ENCODE data around the gene BAHCC1.
A peak's percentile ranks its signal among the peaks of the same experiment; 100 is the strongest.

The BAHCC1 gene

DNA sequence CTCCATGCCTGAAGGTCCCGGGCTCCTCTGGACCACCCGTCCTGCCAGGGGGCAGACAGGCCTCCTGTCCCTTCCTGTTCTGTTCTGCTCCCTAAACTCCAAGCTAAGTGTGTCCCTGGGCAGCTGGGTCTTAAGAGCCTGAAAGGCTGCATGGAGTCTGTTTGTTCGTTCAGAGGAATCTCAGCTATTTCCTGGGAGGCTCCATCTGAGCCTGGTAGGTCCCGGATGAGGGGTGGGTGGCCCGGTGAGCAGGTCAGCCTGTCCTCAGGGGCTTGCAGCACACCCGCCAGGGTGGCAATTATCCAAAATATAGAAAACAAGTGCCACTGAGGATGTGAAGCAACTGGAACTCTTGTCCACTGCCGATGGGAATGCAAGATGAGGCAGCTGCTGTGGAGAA, 104.8 kb downstream of the BAHCC1 start:
- DNase-seq: no peak

DNA sequence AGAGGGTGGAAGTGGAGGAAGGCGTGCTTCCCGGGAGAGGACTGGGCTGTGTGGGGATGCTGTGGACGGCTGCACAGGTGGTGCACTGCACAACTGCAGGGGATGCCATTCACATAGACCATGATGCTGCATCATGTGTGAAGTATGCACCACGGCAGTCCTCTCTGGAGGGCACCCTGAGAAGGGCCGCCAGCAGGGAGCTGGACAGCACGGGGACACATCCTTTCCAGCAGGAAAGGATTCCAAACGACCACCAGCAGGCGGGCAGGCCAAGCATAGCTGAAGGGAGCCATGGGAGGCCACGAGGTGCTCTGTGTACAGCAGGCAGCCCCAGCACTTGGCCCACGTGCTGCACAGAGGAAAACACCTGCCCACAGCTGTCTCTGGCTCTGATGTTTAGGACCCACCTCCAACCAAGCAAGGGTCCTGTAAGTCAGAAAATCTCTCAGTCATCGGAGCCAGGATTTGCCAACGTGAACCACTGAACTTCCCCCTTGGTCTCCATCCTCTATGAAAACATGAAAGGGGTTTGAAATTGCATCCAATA, 107.3 kb downstream of the BAHCC1 start:
- no peak for DNase-seq

DNA sequence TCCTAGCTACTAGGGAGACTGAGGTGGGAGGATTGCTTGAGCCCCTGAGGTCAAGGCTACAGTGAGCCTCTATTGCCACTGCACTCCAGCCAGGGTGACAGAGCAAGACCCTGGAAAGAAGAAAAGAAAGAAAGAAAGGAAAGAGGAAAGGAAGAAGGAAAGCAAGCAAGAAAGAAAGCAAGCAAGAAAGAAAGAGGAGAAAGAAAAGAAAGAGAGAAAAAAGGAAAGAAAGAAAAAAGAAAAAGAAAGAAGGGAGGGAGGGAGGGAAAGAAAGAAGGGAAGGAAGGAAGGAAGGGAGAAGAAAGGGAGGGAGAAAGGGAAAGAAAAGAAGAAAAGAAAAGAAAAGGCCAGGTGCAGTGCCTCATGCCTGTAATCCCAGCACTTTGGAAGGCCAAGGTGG, 108.4 kb downstream of the BAHCC1 start:
- DNase-seq: no peak

DNA sequence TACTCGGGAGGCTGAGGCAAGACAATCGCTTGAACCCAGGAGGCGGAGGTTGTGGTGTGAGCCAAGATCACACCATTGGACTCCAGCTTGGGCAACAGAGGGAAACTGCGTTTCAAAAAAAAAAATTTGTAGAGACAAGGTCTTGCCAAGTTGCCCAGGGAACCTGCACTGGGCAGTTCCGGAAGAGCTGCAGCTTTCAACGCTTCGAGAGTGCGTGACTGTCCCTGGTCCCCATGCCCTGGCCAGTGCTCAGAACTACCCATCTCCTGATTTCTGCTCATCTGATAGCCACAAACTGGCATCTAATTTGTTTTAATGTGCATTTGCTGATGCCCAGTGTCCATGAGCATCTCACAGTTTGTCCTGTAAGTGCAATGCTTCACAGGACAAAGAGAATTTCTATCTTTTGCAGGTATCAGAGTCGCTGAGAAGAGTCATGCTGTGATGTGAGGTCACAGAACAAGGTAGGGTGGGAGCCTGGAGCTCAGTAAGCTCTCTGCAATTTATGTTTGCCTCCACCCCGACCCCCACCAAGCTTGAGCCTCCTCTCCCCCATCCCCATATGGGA, 113.5 kb downstream of the BAHCC1 start:
- no peak for DNase-seq

DNA sequence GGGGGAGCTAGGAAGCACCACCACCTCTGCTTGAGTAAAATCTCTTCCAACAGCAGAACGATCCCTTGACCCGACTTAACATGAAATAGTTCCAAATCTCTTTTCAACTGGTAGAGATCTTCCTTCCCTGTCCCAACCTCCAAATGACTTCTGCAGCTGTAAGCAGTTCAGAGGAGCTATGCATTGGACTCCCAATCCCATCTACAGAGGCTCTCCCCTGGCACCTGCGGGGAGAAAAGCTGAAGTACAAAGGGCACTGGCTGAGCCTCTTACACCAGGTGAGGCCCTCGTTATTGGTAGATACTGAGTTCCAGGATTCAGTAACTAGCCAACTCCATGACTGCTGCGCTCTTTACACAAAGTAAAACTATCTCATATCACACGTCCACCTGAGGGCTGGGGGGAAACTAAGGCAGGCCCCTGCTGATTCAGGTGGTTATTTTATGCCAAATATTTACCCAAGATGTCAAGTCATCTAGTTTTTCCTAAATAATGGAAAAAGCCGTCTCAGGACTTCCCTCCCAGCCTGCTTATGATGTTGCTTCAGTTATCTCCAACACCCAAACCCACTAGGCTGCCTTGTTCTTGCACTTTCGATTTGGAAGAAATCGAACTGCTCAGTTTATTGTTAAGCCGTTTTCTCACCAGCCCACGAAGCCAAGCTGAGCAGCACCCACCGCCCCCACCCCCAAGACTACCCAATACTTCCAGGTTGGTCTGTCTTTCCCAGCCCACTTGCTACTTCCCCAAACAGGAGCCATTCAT, 114.1 kb downstream of the BAHCC1 start:
- DNase-seq: no peak

DNA sequence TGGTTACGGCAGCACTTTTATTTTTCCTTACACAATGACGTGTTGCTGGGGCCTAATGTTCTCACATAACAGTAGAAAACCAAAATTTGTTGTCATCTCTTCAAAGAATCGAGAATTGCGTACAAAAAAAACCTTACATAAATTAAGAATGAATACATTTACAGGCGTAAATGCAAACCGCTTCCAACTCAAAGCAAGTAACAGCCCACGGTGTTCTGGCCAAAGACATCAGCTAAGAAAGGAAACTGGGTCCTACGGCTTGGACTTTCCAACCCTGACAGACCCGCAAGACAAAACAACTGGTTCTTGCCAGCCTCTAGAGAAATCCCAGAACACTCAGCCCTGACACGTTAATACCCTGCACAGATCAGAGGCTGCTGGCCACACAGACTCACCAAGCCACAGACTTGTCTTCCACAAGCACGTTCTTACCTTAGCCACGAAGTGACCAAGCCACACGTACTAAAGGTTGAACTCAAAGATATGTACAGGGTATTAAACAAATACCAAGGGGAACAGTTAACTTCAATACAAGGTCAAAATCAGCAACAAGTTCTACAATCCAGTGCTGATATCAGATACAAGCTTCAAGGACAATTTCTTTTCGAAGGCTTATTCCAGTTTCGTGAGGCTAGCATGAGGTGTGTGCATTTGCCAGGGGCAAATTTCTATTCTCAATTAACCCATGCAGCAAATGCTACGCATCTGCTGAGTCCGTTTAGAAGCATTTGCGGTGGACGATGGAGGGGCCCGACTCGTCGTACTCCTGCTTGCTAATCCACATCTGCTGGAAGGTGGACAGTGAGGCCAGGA, 114.9 kb downstream of the BAHCC1 start:
- DNase-seq: no peak

DNA sequence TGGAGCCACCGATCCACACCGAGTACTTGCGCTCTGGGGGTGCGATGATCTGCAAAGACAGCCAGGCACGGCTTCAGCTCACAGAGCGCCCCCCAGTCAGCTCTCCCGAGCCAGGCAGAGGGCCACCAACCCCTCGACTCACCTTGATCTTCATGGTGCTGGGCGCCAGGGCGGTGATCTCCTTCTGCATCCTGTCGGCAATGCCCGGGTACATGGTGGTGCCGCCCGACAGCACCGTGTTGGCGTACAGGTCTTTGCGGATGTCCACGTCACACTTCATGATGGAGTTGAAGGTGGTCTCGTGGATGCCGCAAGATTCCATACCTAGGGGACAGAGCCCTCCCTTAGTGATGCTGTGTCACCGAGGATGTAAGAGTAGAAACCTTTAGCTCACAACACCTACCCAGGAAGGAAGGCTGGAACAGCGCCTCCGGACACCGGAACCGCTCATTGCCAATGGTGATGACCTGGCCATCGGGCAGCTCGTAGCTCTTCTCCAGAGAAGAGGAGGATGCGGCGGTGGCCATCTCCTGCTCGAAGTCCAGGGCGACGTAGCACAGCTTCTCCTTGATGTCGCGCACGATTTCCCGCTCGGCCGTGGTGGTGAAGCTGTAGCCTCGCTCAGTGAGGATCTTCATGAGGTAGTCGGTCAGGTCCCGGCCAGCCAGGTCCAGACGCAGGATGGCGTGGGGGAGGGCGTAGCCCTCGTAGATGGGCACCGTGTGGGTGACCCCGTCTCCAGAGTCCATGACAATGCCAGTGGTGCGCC, 115.7 kb downstream of the BAHCC1 start:
- DNase-seq: no peak

DNA sequence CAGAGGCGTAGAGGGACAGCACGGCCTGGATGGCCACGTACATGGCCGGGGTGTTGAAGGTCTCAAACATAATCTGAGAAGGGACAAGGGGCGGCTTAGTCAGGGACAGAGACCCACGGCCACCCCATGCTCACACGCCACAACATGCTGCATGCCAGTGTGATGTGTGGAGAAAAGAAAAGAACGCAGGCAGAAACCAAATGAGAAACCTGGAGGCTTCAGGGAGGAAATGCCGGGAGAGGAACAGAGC, 116.2 kb downstream of the BAHCC1 start:
- no peak for DNase-seq

DNA sequence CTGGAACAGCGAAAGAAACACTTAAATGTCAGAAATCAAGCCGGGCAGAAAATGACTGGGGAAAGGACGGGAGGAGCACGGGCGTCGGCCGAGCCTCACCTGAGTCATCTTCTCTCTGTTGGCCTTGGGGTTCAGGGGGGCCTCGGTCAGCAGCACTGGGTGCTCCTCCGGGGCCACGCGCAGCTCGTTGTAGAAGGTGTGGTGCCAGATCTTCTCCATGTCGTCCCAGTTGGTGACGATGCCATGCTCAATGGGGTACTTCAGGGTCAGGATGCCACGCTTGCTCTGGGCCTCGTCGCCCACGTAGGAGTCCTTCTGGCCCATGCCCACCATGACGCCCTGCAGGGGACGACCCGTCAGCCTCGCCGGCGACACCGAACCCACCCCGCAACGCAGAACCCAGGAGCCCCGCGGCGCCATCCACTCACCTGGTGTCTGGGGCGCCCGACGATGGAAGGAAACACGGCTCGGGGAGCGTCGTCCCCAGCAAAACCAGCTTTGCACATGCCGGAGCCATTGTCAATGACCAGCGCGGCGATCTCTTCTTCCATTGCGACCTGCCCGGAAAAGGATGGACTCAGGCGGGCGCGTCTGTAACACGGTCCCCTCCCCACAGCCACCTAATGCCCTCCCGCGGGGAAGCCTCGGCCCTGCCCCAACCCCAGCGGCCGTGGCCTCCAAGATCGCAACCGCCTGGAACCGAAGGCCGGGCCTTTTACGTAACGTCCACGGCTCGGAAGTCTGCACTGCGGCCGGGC, 116.7 kb downstream of the BAHCC1 start:
- DNase-seq: no peak

DNA sequence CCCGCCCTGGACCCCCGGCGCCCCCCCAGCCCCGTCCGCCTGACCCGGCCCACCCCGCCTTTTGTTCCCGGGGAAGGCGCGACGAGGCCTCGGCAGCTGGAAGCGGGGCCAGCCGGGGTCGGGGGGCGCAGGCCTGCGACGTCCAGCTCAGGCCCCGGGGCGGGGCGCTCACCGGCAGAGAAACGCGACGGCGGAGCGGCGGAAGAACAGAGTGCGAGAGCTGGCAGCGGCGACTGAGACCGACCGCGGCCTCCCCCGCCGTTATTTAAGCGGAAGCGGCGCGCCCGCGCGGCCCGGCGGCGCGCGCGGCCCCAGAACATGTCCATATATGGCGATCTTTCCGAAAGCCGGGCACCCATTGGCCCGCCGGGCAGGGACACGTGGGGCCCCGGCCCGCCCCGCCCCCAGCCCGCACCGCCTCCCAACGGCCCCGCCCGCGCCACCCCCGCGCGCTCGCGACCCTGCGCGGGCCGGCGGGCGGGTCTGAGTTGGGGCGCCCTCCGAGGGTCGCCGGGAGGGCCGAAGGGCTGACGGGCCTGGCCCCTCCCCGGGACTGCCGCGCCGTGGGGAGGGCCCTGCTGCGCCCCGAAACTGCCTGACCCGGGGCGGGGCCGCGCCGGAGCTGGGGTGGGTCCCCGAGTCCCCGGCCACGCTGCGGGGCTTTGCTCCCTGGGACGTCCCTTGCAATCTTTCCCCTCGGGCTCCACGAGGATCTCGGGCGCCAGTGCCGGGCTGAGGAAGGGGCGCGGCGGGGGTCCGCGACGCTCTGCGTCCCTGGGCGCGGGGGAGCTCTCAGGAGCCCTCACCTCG, 117.5 kb downstream of the BAHCC1 start, which contains the start of gene ACTG1:
Gene ACTG1, minus strand, starts transcription at position 238 of the 810 bp plus-strand sequence. CDS start 445 bp downstream, outside the sequence.
- DNase-seq: peak; percentile 92

DNA sequence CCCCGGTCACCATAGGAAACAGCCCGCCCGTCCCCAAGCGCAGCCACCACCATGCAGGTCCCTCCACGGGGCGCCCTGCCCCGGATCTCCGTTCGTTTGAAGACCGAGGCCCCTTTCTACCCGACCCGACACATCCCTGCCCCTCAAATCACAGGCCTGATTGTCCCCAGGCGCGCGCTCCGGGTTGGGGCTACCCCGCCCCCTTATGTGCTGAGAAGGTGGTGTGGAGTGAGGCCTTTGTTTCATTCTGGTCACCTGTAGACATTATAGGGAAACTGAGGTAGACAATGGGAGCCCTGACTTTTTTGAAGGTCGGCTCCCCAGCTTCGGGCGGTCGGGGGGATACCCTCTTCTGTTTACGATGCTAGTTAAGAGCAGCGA, 118.1 kb downstream of the BAHCC1 start:
- no peak for DNase-seq

DNA sequence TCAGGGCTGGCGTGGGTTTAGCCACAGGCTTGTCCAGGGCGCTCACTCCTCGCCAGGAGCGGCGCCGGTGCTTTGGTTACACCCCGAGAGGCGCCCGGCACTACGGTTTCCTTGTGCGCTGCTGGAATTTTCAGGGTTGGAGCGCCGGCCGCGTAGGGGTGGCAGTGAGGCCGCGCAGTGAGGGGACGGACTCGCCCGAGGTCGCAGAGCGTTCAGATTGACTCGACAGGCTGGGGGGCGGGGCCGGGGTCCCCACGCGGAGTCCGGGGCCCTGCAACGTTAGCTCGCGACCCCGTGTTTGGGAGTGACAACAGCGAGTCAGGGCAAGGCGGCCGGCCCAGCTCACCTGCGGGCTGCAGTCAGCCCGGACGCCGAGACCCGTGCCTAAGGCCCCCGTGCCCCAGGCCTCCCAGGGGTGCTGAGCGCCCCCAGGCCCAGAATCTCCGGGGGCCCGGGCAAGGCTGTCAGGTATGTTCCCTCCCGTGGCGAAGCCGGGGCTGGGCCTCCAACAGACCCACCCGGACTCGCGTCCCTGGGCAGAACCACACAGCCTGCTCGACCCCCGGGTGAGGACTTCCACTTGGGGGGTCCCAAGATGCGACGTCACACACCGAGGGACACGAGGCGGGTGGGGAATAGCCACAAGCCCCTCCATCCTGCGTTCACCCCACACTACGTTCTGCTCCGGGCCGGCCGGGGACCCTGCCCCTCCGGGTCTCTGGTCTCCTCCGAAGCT, 118.7 kb downstream of the BAHCC1 start:
- DNase-seq: no peak

DNA sequence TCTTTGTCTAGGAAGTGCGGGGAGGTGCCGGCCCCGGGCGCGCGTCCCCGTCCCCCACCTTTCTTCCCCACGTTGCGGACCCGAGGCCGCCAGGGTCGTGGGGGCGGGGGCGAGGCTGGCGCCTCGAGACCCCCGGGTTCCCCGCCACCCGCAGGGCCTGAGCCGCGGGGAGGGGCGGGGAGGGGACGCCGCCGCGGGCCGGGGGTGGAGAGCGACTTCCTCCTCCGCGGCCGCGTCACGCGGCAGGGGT, 119.2 kb downstream of the BAHCC1 start:
- no peak for DNase-seq

DNA sequence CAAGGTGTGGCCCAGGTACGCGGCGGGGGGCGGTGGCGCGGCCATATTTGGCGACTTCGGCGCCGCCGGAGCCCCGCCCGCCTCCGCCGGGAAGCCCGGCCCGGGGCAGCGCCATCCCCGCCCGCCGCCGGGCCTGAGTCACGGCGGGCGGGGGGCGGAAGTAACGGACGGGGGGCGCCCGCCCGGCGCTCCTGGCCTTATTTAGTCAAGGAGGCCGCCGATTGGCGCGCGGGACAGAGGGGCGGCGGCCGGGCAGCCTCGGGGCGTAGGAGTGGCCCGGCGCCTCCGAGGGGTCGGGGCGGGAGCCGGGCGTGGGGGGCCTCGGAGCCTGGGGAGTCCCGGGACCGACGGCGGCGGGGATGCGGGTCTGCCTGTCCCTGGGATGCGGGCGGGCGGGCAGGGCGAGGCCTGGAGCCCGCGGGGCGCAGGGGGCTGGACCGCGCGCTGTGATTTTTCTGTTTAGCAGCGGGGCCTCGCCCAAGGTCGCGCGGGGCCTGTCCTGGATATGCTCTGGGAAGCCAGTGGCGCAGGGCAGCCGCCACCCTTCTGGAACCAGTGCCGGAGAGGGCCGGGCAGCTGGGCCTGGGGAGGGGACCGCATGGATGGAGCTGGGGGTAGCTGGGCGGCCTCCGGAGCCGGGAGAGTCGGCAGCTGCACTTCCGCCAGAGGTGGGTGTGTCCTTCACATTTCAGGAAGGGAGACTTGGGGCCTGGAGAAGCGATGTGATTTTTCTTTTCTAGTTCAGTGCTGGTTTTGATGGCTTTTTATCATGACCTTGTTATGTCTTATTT, 119.7 kb downstream of the BAHCC1 start:
- DNase-seq: no peak

DNA sequence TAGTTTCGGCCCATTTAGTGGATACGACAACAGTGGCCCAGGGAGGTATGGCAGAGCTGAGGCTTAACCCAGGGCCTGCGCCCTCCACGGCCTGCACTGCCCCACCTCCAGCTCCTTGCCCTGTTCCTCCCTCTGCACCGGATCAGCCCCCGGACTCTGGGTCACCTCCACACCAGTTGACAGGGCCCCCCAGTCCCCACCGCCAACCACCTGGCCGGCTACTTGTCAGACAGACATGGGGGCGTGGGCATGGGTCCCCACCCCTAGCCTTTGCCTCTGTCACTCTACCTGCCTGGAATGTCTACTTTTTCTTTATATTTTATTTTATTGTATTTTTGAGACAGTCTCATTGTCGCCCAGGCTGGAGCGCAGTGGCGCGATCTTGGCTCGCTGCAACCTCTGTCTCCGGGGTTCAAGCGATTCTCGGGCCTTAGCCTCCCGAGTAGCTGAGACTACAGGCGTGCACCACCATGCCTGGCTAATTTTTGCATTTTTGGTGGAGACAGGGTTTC, 120.3 kb downstream of the BAHCC1 start:
- no peak for DNase-seq

All from T1000 (cell line).